Right ventricle myocardium inferior (tissue), 1 donor: ENCODE measurements around the gene PROC. TPM values are rescaled to one million over a fixed set of nuclear protein-coding genes. Genes with fewer than 3 reads are reported as not detected.

Experiments used
- ATAC-seq: fragments of 200-7000 bp; cut with Tn5 transposase; one replicate; pipeline ENCODE4 v1.9.1; 2020; ENCODE audit warnings: mild to moderate bottlenecking, moderate library complexity
- DNase-seq: peaks from one replicate; pipeline ENCODE4 v3.0.0; 2021; ENCODE audit errors: missing footprints
- intact Hi-C: fragments of 100-400 bp; cut with DNase I; formaldehyde crosslinking; loops from one replicate; pipeline ENCODE4 v1.11.0; 2022
- microRNA-seq: library from miRNA; unstranded; fragments of <30 nt; microRNA quantifications from one replicate; pipeline ENCODE4 v1.2.0, GENCODE V29; 2020
- total RNA-seq: library from RNA; stranded (reverse); fragmentation: NEBNext Ultra II Directional; extraction: Animal tissue kit (Norgen Biotek cat#: 25700); gene quantifications from one replicate; pipeline ENCODE4 v1.2.1, GENCODE V29; 2021
- donor health status: DM: no; HTN: yes; CAD: no; lungs with severe emphysema.

Gene PROC
- total RNA-seq, 1 donor from 2014 or later = not detected

DNA sequence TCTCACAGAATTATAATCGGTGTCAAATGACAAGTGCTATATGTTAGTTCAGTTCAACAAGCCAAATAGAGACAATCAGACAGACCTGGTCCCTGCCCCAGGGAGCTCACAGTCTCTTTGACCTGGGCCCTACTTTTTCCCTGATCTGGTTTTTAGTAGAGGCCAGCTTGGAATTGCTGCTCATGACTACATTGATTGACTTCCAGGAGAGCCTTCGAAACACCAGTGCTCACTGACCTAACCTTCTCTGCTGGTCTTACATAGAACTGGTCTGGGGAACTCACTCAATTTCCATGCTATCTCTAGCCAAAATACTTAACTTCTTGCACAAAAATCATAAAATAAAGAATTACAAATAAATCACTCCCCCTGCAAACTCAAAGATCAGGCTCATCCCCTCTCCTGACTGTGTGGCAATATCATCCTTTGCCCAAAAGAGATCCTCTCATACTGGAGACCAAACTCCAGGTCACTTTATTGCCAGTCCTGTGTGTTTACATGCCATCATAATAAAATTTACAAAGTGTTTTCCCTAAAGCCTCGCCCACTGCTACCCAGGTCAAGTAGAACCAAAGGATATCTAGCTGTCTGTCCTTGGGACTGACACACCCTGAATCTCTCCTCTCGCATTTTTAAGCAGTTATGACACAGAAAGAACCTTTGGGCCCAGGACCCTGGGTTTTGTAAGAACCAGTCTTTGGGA, 53.2 kb downstream of the PROC start:
- DNase-seq (no peak), ATAC-seq (no peak)
- intact Hi-C loops = no loop called here

GRCh38 chr2:127472268-127472667, 54.0 kb downstream of the PROC start:
- ATAC-seq (no peak), DNase-seq (no peak)
- intact Hi-C loops = no loop called here

- DNase-seq = no peak
- intact Hi-C loops = no loop called here
- no peak for ATAC-seq
These were observed 57.6 kb downstream of the PROC start for GRCh38 chr2:127475788-127476187.

Small RNA genes within 50 kb of the gene (microRNA-seq; reads per million reads assigned to microRNA genes)
- not detected for gene MIR4783

Other genes starting within 250 kb of the PROC start
- gene CYP27C1, start 198.1 kb upstream of the PROC start, total RNA-seq = 0.05 TPM
- 21.2 TPM for gene ERCC3, start 124.3 kb upstream of the PROC start, total RNA-seq
- 23.4 TPM for gene MAP3K2, start 30.5 kb upstream of the PROC start, total RNA-seq
- 53.0 TPM for gene IWS1, start 108.1 kb downstream of the PROC start, total RNA-seq
- gene MYO7B, start 117.3 kb downstream of the PROC start, total RNA-seq = 0.46 TPM
- gene GPR17, start 227.7 kb downstream of the PROC start, total RNA-seq = 0.16 TPM